K562 (cell line): Measurements from ENCODE around the gene LRRC38. TPM values are rescaled to one million over a fixed set of nuclear protein-coding genes. Genes with fewer than 3 reads are reported as not detected.
A peak's percentile ranks its signal among the peaks of the same experiment; 100 is the strongest.

Source experiments
- ATAC-seq: fragments of 200-7000 bp; cut with Tn5 transposase; 3 replicates; pipeline ENCODE4 v1.9.1; 2020; ENCODE audit warnings: moderate library complexity
- BruUV-seq: library from RNA; stranded (reverse); fragments of 400-500 nt; replicated peaks from 2 replicates; lab custom pipeline; 2021; lab: Mats Ljungman, UMichigan
- CTCF ChIA-PET: fragments of 300-600 bp; formaldehyde crosslinking; extraction: SDS; loops from one replicate; lab custom pipeline; 2021; ENCODE audit warnings: low intra/inter-chr PET ratio; lab: Yijun Ruan, JAX
- POLR2A ChIA-PET: fragments of 300-600, 350-650 bp; sonication (Branson Sonifier 250); formaldehyde crosslinking; extraction: SDS; loops from one replicate; lab custom pipeline; 2021; ENCODE audit warnings: antibody characterized with exemption, inconsistent platforms; lab: Yijun Ruan, JAX
- DNase-seq, 4 experiments: peaks; one replicate each; pipeline versions ENCODE4 v3.0.0 to v3.0.0-alpha.2; 2011 to 2018; ENCODE audit warnings: low spot score in 3 of 4, mixed read lengths in 3 of 4; ENCODE audit errors: extremely low read depth in 1 of 4
- FAIRE-seq: peaks from 2 replicates; lab custom pipeline; 2011; peaks lifted over from hg19 to GRCh38; lab: Jason Lieb, UNC
- H2AFZ ChIP-seq: 2 replicates; pipeline ENCODE4 v1.6.0; 2011; ENCODE audit warnings: low read depth, low read length, control low read depth, inconsistent platforms
- H3K27ac ChIP-seq: fragments of 200-600 bp; 3 replicates; pipeline ENCODE4 v1.8.0; 2011; ENCODE audit warnings: low read depth, mild to moderate bottlenecking, control low read depth, inconsistent platforms, low read length, moderate library complexity, mixed read lengths; ENCODE audit errors: extremely low read depth
- H3K27me3 ChIP-seq, 2 experiments: fragments of 300-600 bp in 1 of 2; 2 replicates in 1 of 2; 3 replicates in 1 of 2; pipeline versions ENCODE4 v1.6.0 to v1.8.0; 2011; ENCODE audit warnings: inconsistent platforms in 2 of 2, low read length in 2 of 2, mild to moderate bottlenecking in 1 of 2, mixed read lengths in 1 of 2, moderate library complexity in 1 of 2; ENCODE audit not compliant: control insufficient read depth in 2 of 2, insufficient read depth in 2 of 2
- H3K36me3 ChIP-seq: fragments of 300-600 bp; 3 replicates; pipeline ENCODE4 v1.8.0; 2011; ENCODE audit warnings: mild to moderate bottlenecking, low read length, inconsistent platforms; ENCODE audit not compliant: control insufficient read depth, insufficient read depth
- H3K4me1 ChIP-seq, 2 experiments: fragments of 200-600 bp in 1 of 2; replicated peaks in 1 of 2; 2 replicates in 1 of 2; 3 replicates in 1 of 2; pipeline versions ENCODE4 v1.5.1 to v1.8.0; 2011; ENCODE audit warnings: inconsistent platforms in 2 of 2, low read length in 2 of 2, mild to moderate bottlenecking in 1 of 2, mixed read lengths in 1 of 2, moderate library complexity in 1 of 2; ENCODE audit not compliant: control insufficient read depth in 2 of 2, insufficient read depth in 2 of 2
- H3K4me2 ChIP-seq: 2 replicates; pipeline ENCODE4 v1.6.1; 2011; ENCODE audit warnings: low read length, control low read depth, inconsistent platforms, mixed read lengths; ENCODE audit not compliant: insufficient read depth
- H3K4me3 ChIP-seq: fragments of 200-600 bp; sonication (generic), shearing (Covaris generic); 2 replicates; pipeline ENCODE4 v1.5.1; 2016; ENCODE audit warnings: control low read depth, inconsistent platforms
- H3K79me2 ChIP-seq: fragments of 200-600 bp; 3 replicates; pipeline ENCODE4 v1.8.0; 2011; ENCODE audit warnings: low read length, inconsistent platforms; ENCODE audit not compliant: control insufficient read depth, insufficient read depth
- H3K9ac ChIP-seq, 2 experiments: 2 replicates each; pipeline versions ENCODE4 v1.6.0 to v1.6.1; 2011; ENCODE audit warnings: low read depth in 2 of 2, low read length in 2 of 2, control low read depth in 1 of 2, inconsistent platforms in 1 of 2, mild to moderate bottlenecking in 1 of 2, mixed read lengths in 1 of 2; ENCODE audit not compliant: insufficient read depth in 1 of 2
- H3K9me1 ChIP-seq: one replicate; pipeline ENCODE4 v1.6.0; 2011; ENCODE audit warnings: inconsistent platforms, mild to moderate bottlenecking, low read length, moderate library complexity; ENCODE audit not compliant: control insufficient read depth, insufficient read depth
- H3K9me3 ChIP-seq: replicated peaks from 2 replicates; pipeline ENCODE4 v1.5.1; 2011; ENCODE audit warnings: low read depth, low read length, inconsistent platforms; ENCODE audit not compliant: control insufficient read depth, insufficient read depth
- H4K20me1 ChIP-seq: replicated peaks from 2 replicates; pipeline ENCODE4 v1.6.1; 2011; ENCODE audit warnings: low read length, inconsistent platforms, mixed read lengths; ENCODE audit not compliant: control insufficient read depth, insufficient read depth
- KDM2B ChIP-seq: fragments of 250-450 bp; sonication (Bioruptor Pico); IDR thresholded peaks from 2 replicates; pipeline ENCODE4 v1.8.0; 2021; ENCODE audit warnings: mild to moderate bottlenecking, moderate library complexity
- WGBS: fragments of 100-300 bp; shearing (Covaris generic); methylation state at CpG from one replicate; pipeline ENCODE4 v1.1.6; 2016; ENCODE audit warnings: low coverage, mixed read lengths; ENCODE audit not compliant: insufficient coverage; ENCODE audit errors: missing lambda C conversion rate; 5-methylcytosine and 5-hydroxymethylcytosine counted together
- in situ Hi-C: fragments of 300-500 bp; cut with MboI; formaldehyde crosslinking; loops from 4 replicates; pipeline ENCODE4 v1.15.0; 2018; ENCODE audit warnings: inconsistent platforms, mixed read lengths
- intact Hi-C: fragments of 100-400 bp; cut with micrococcal nuclease; formaldehyde crosslinking; loops from 2 replicates; pipeline ENCODE4 v1.14.2; 2022
- polyA plus RNA-seq, 8 experiments: library from polyadenylated mRNA; depleted of rRNA in 4 of 8; stranded (reverse) in 5 of 8; unstranded in 3 of 8; fragments of >200 nt; fragmentation: Nextera tagmentation in 2 of 8; fragmentation: Illumina TruSeq in 1 of 8; extraction: Ambion mirVana in 2 of 8; extraction: Trizol in 1 of 8; gene quantifications; 2 replicates each; pipeline versions ENCODE4 v1.2.1 to v1.2.3, GENCODE V29; 2011 to 2014; ENCODE audit warnings: inconsistent platforms in 1 of 8, missing spikeins in 1 of 8
- total RNA-seq, 7 experiments: library from RNA; depleted of rRNA in 6 of 7; stranded (reverse); fragments of >200 nt in 6 of 7; fragmentation: Illumina TruSeq in 2 of 7; extraction: Trizol in 2 of 7; gene quantifications; 2 replicates each; pipeline versions ENCODE4 v1.2.1 to v1.2.3, GENCODE V29; 2011 to 2021; ENCODE audit warnings: low replicate concordance in 1 of 7
- TF ChIP-seq, protein P1 (sequence below), 3 experiments: IDR thresholded peaks in 2 of 3; conservative IDR thresholded peaks in 1 of 3; 2 replicates each; pipeline ENCODE4 v1.5.1; 2011 to 2012; ENCODE audit warnings: low read length in 3 of 3, mild to moderate bottlenecking in 3 of 3, control low read depth in 2 of 3, improper control_type of control experiment in 1 of 3, inconsistent platforms in 1 of 3, low read depth in 1 of 3, mixed read lengths in 1 of 3, moderate library complexity in 1 of 3; ENCODE audit not compliant: insufficient read depth in 2 of 3

Gene LRRC38
- total and polyA plus RNA-seq, 9 of the 15 experiments (the other 6 are each of a cell fraction or from before 2014, with no cell fraction given), result not detected

DNA sequence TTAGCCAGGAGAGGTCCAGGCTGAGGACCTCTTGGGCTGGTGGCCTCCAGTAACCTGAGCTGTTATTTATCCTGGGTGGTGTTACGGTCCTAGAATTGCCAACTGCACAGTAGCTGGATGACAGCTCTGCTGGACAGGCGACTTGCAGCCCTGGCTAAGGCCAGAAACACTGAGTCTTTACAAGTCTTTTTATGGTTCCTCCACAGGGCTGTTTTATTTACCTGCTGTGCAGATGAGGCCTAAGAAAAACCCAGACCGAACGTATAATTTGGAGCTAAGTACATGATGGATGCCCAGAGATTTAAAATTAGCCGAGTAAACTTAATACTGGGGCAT lies 30.4 kb upstream of the LRRC38 start:
- 3% methylated on average over 5 of the region's 5 CpGs for WGBS

More for the DNA sequence above, 30.4 kb upstream of the LRRC38 start:
- intact Hi-C loops, result no loop called here
- DNase-seq, result no peak
- Histone ChIP-seq H3K36me3 (no peaks in the 10 kb centered on the region), H3K79me2 (no peaks in the 10 kb centered on the region)
- TF ChIP-seq, protein P1, sequence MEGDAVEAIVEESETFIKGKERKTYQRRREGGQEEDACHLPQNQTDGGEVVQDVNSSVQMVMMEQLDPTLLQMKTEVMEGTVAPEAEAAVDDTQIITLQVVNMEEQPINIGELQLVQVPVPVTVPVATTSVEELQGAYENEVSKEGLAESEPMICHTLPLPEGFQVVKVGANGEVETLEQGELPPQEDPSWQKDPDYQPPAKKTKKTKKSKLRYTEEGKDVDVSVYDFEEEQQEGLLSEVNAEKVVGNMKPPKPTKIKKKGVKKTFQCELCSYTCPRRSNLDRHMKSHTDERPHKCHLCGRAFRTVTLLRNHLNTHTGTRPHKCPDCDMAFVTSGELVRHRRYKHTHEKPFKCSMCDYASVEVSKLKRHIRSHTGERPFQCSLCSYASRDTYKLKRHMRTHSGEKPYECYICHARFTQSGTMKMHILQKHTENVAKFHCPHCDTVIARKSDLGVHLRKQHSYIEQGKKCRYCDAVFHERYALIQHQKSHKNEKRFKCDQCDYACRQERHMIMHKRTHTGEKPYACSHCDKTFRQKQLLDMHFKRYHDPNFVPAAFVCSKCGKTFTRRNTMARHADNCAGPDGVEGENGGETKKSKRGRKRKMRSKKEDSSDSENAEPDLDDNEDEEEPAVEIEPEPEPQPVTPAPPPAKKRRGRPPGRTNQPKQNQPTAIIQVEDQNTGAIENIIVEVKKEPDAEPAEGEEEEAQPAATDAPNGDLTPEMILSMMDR (IDR thresholded peaks at IDR 0.05 in 2 of 3, conservative IDR thresholded peaks at IDR 0.05 in 1 of 3; ENCODE audit: insufficient read depth in 2 of 3, low read depth in 1 of 3, low read length in 3 of 3), result 0 out of 6 replicates have a peak, but pooled peaks of 1 of the 3 experiments have one; percentile 8
- no peak for TF ChIP-seq KDM2B
- TF ChIP-seq, all 486 proteins: peak for 1
- Histone ChIP-seq H4K20me1 (no peaks in the 10 kb centered on the region; the same call in 1 of the 2 replicates), H3K4me1 (no peaks in the 10 kb centered on the region), H3K9me3 (no peaks in the 10 kb centered on the region), H3K27me3 (peaks cover 9 to 51% of the 10 kb centered on the region in 2 experiments; a peak in 3 of 5 replicates), H3K9ac (no peak overlapping the region), H3K4me3 (no peak overlapping the region), H3K27ac (no peak overlapping the region), H3K9me1 (no peaks in the 10 kb centered on the region), H3K4me2 (no peak overlapping the region), H2AFZ (no peak overlapping the region)
- in situ Hi-C loops, result no loop called here
- FAIRE-seq (no peak), ATAC-seq (no peak)
- ChIA-PET POLR2A (no interaction called here), CTCF (interaction anchor here (0.5 kb wide), 1 partner anchor 316 kb away, joined by 3 read pairs; no protein-coding TSS in a partner anchor)
- no TSS peak for BruUV-seq
